Hepatic stellate cell (primary cell): ENCODE data around the gene ZNF35.

Experiments used
- DNase-seq: peaks from one replicate; pipeline ENCODE4 v3.0.0; 2011; ENCODE audit warnings: low spot score

The ZNF35 gene

DNA sequence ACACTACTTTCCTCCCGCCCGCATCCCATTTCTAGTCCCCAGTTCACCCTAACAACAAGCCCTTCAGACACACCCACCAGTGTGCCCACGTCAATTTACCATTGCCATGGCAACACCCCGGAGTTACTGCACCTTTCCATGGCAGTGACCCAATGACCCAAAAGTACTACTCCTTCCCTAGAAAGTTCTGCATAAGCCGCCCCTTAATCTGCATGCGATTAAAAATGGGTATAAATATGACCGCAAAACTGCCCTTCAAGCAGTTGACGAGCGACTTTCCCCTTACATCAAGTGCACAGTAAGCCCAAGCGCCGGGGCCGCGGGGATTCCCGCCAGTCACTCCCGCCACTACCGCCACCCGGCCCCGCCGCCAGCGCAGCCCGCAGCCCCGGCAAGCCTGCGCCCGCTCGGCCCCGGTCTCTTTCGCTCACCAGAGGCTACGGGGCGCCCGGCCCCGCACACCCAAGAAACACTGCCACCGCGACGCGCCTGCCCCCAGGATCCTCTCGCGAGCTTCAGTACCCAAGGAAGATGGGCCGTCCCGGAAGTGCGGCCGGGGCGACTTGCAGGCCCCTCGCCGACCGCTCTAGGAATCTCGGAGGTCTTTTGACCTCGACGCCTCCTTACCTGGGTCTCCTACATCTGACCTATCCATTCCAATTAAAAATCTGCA is 36.7 kb downstream of the ZNF35 start:
- peak; percentile 54 for DNase-seq

DNA sequence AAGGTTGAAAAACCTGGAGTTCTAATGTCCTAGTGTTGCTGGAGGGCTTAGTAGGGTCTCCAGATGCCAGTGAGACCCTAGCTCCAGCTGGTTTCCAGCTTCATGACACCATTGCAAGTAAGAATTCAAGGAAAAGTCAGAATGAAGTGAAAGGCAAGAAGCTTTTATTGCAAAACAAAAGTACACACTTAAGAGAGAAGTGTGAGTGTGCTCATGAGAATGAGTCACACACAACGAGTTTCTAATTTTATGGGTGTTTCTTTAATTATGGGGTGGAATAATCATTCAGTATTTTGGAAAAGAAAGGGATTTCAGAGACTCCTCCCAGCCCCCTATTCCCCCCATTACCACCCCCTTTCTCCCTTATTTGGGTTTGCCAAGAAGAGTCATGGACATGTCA is 39.4 kb downstream of the ZNF35 start:
- no peak for DNase-seq
